BJ (cell line): ENCODE results near the gene LRRC32. TPM values are rescaled to one million over a fixed set of nuclear protein-coding genes. Genes with fewer than 3 reads are reported as not detected.
"Not testable (repeated sequence)": the region's sequence is repeated elsewhere in the genome, so short reads cannot be mapped to it uniquely, and the experiment has no call there.

Experiments
- CTCF ChIA-PET: fragments of 350-600 bp; formaldehyde crosslinking; extraction: SDS; loops from one replicate; lab custom pipeline; 2021; ENCODE audit warnings: antibody characterized with exemption, inconsistent platforms; lab: Yijun Ruan, JAX
- POLR2A ChIA-PET: fragments of 300-600 bp; sonication (Branson Sonifier 250); formaldehyde crosslinking; extraction: SDS; loops from one replicate; lab custom pipeline; 2021; ENCODE audit warnings: antibody characterized with exemption; lab: Charles Lee
- DNase-seq: peaks from one replicate; pipeline ENCODE4 v3.0.0-alpha.2; 2011; ENCODE audit warnings: low read depth
- H3K27me3 ChIP-seq: 2 replicates; pipeline ENCODE4 v1.6.0; 2011; ENCODE audit warnings: low read length; ENCODE audit not compliant: control insufficient read depth, insufficient read depth
- H3K36me3 ChIP-seq: 2 replicates; pipeline ENCODE4 v1.5.1; 2011; ENCODE audit warnings: low read length; ENCODE audit not compliant: control insufficient read depth, insufficient read depth
- H3K4me3 ChIP-seq: 2 replicates; pipeline ENCODE4 v1.5.1; 2011; ENCODE audit warnings: low read depth, mild to moderate bottlenecking, control low read depth, low read length
- CTCF ChIP-seq: IDR thresholded peaks from 2 replicates; pipeline ENCODE4 v1.5.1; 2011; ENCODE audit warnings: low read depth, mild to moderate bottlenecking, control low read depth, inconsistent platforms, low read length, moderate library complexity; ENCODE audit not compliant: insufficient read depth
- polyA plus RNA-seq: library from polyadenylated mRNA; depleted of rRNA; stranded (reverse); fragments of >200 nt; gene quantifications from 2 replicates; pipeline ENCODE4 v1.2.3, GENCODE V29; 2011; rRNA removed

The LRRC32 gene
- polyA plus RNA-seq, 1 experiment = 1.9 TPM

- DNase-seq = no peak
- Histone ChIP-seq H3K36me3 (no peaks in the 10 kb centered on the region), H3K27me3 (no peaks in the 10 kb centered on the region; the same call in 1 of the 2 replicates), H3K4me3 (no peak overlapping the region)
- ChIA-PET POLR2A (no interaction called here), CTCF (interaction anchor here (0.8 kb wide), 1 partner anchor 12 kb away, joined by 3 read pairs; no protein-coding TSS in a partner anchor)
- TF ChIP-seq CTCF = no peak
Measured at GRCh38 chr11:76610371-76610770, 60.2 kb downstream of the LRRC32 start.

- DNase-seq = no peak
- TF ChIP-seq CTCF = no peak
- POLR2A ChIA-PET = no interaction called here
- no peaks in the 10 kb centered on the region for H3K36me3 ChIP-seq
- no peaks in the 10 kb centered on the region; the same call in 1 of the 2 replicates for H3K27me3 ChIP-seq
- CTCF ChIA-PET = interaction anchor here (0.8 kb wide), 1 partner anchor 11 kb away, joined by 3 read pairs; no protein-coding TSS in a partner anchor
- H3K4me3 ChIP-seq = no peak overlapping the region
Measured at GRCh38 chr11:76609736-76610370, 60.7 kb downstream of the LRRC32 start.

GRCh38 chr11:76608879-76609460 is 61.6 kb downstream of the LRRC32 start:
- H3K4me3 ChIP-seq, POLR2A ChIA-PET, CTCF ChIA-PET, H3K27me3 ChIP-seq, H3K36me3 ChIP-seq, DNase-seq: not testable (repeated sequence)

GRCh38 chr11:76608228-76608627 is 62.3 kb downstream of the LRRC32 start:
- POLR2A ChIA-PET = not testable (repeated sequence)
- CTCF ChIA-PET = interaction anchor here (1.2 to 1.4 kb wide), 2 partner anchors 10 to 20 kb away, joined by 3 read pairs; no protein-coding TSS in a partner anchor

More at GRCh38 chr11:76608228-76608627, 62.3 kb downstream of the LRRC32 start:
- H3K36me3 ChIP-seq, DNase-seq, H3K27me3 ChIP-seq, H3K4me3 ChIP-seq: not testable (repeated sequence)

Other genes starting within 250 kb of the LRRC32 start
- gene EMSY, start 225.7 kb downstream of the LRRC32 start, polyA plus RNA-seq = 14.1 and 19.1 TPM in 2 replicates
- gene TSKU, start 112.6 kb upstream of the LRRC32 start, polyA plus RNA-seq = 16.0 and 27.3 TPM in 2 replicates
- 9.7 and 13.9 TPM in 2 replicates for gene ACER3, start 190.2 kb upstream of the LRRC32 start, polyA plus RNA-seq